Myometrial cell (primary cell): ENCODE results near the gene HEATR9. TPM values are rescaled to one million over a fixed set of nuclear protein-coding genes. Genes with fewer than 3 reads are reported as not detected.

ENCODE experiments used
- total RNA-seq: library from RNA; depleted of rRNA; stranded (reverse); fragments of >200 nt; gene quantifications from 2 replicates; pipeline ENCODE4 v1.2.3, GENCODE V29; 2015

Gene HEATR9, protein sequence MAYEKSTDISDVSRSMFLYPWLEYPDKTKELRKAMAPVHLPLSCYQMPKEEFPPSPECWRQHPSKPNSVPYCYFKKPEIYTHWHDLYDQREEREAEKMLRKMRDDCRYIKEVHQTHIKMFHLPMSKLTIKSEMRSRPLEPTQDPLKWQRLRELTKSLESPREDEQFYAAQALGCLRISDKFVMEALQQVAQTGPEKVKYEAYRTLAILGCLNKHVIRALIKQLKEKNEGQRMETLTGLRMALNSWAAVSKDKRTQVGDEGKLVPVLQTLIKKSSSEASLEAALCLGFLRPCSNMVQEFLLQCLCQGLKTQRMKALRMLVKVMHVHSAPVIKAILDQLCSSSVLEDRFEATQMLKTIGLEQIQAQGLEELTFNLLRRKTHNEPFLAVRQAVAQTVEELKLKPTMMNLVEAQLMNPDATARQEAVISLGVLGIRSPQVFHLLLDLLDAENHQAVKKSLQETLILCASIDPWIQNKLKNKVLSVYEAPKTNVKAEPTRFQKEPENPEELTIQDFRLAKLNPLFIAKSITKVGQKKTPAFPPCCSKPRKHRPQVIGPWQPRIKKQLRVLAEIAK
- total RNA-seq, result not detected in 2 replicates

GRCh38 chr17:35868737-35869136 is at the start of gene HEATR9:
Gene HEATR9 (minus strand): TSS chr17:35868891. CDS start chr17:35868742, 149 bp downstream.

GRCh38 chr17:35879773-35880654 is 11.3 kb upstream of the HEATR9 start, which contains the start of gene CCL5:
Gene CCL5 (minus strand): TSS chr17:35880360.

GRCh38 chr17:35808962-35809854 is 59.5 kb downstream of the HEATR9 start, which contains the start of gene TAF15:
Gene TAF15 (plus strand): TSS chr17:35809484. CDS start chr17:35809570, 86 bp downstream.

Other genes starting within 250 kb of the HEATR9 start
- gene RASL10B, start 137.3 kb downstream of the HEATR9 start, total RNA-seq, result 4.6 TPM in 2 replicates
- gene GAS2L2, start 115.7 kb downstream of the HEATR9 start, total RNA-seq, result not detected in 2 replicates
- gene C17orf50, start 108.0 kb downstream of the HEATR9 start, total RNA-seq, result not detected in 2 replicates
- 6.6 and 9.2 TPM in 2 replicates for gene MMP28, start 73.2 kb downstream of the HEATR9 start, total RNA-seq
- 24.3 and 25.4 TPM in 2 replicates for gene TAF15, start 59.4 kb downstream of the HEATR9 start, total RNA-seq
- gene CCL5, start 11.5 kb upstream of the HEATR9 start, total RNA-seq, result not detected in 2 replicates
- gene RDM1, start 61.9 kb upstream of the HEATR9 start, total RNA-seq, result 0.53 and 0.58 TPM in 2 replicates
- gene LYZL6, start 74.8 kb upstream of the HEATR9 start, total RNA-seq, result not detected in 2 replicates
- gene CCL16, start 112.6 kb upstream of the HEATR9 start, total RNA-seq, result not detected in 2 replicates
- gene CCL14, start 117.8 kb upstream of the HEATR9 start, total RNA-seq, result not detected in 2 replicates
- not detected in 2 replicates for gene CCL15, start 132.7 kb upstream of the HEATR9 start, total RNA-seq
- gene CCL23, start 149.1 kb upstream of the HEATR9 start, total RNA-seq, result not detected in 2 replicates
- gene CCL18, start 195.4 kb upstream of the HEATR9 start, total RNA-seq, result not detected in 2 replicates
- not detected in 2 replicates for gene CCL3, start 221.3 kb upstream of the HEATR9 start, total RNA-seq
- not detected in 2 replicates for gene CCL4, start 234.9 kb upstream of the HEATR9 start, total RNA-seq